ENCODE data around the gene CDKN1A. TPM values are rescaled to one million over a fixed set of nuclear protein-coding genes. Genes with fewer than 3 reads are reported as not detected.

CDKN1A gene
- total RNA-seq, 1 donor from 2014 or later: 353 TPM

DNA sequence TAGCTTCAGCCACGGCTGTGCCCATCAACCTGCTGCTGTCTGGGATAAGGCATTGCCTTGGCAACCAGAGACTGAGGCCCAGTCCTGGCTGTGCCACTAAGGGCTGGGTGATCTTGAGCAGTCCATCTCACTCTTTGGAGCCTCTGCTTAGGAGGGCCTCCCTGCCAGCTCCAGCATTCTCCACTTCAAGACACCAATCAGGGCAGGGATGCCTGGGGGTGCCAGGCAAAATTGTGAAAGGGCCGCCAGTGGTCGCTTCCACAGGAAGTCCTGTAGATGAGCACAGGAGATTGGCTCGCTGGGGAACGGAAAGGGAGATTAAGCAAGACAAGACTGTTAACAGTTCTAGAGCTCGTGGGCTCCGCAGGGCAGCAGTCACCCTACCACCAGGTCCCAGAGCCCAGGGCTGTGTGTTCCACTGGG lies 19.0 kb downstream of the CDKN1A start, which contains the start of gene RAB44:
RAB44 (plus strand) TSS at position 346 of the 423 bp plus-strand sequence. CDS start 6,410 bp downstream, outside the sequence.
- Histone ChIP-seq H3K27me3 (no peaks in the 10 kb centered on the region), H3K36me3 (no peaks in the 10 kb centered on the region), H3K9me3 (no peaks in the 10 kb centered on the region), H3K4me3 (no peak within 1 kb of the TSS), H3K4me1 (peaks cover under 1 to 2% of the 10 kb centered on the region in 2 donors), H3K27ac (no peak within 1 kb of the TSS)
- intact Hi-C loops (cut with DNase I): no loop called here
- TF ChIP-seq, protein P1, sequence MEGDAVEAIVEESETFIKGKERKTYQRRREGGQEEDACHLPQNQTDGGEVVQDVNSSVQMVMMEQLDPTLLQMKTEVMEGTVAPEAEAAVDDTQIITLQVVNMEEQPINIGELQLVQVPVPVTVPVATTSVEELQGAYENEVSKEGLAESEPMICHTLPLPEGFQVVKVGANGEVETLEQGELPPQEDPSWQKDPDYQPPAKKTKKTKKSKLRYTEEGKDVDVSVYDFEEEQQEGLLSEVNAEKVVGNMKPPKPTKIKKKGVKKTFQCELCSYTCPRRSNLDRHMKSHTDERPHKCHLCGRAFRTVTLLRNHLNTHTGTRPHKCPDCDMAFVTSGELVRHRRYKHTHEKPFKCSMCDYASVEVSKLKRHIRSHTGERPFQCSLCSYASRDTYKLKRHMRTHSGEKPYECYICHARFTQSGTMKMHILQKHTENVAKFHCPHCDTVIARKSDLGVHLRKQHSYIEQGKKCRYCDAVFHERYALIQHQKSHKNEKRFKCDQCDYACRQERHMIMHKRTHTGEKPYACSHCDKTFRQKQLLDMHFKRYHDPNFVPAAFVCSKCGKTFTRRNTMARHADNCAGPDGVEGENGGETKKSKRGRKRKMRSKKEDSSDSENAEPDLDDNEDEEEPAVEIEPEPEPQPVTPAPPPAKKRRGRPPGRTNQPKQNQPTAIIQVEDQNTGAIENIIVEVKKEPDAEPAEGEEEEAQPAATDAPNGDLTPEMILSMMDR (IDR thresholded peaks at IDR 0.05): no peak
- peak in 1 of 2 donors; percentile 59 for DNase-seq (ENCODE audit: low spot score in 2 of 2)

- intact Hi-C loops (cut with DNase I): no loop called here
- DNase-seq (ENCODE audit: low spot score in 2 of 2): peak in 1 of 2 donors; percentile 58
Measured at GRCh38 chr6:36698196-36698595, 19.7 kb downstream of the CDKN1A start.

GRCh38 chr6:36698871-36699271 lies 20.4 kb downstream of the CDKN1A start:
- intact Hi-C loops (cut with DNase I): no loop called here
- peak in 1 of 2 donors; percentile 19 for DNase-seq (ENCODE audit: low spot score in 2 of 2)
- no peaks in the 10 kb centered on the region for H3K27me3 ChIP-seq

More at GRCh38 chr6:36698196-36698595, 19.7 kb downstream of the CDKN1A start:
- Histone ChIP-seq H3K27me3 (no peaks in the 10 kb centered on the region), H3K4me3 (no peak overlapping the region), H3K4me1 (no peaks in the 10 kb centered on the region), H3K9me3 (no peaks in the 10 kb centered on the region), H3K27ac (no peak overlapping the region), H3K36me3 (no peaks in the 10 kb centered on the region)
- TF ChIP-seq, protein P1 (IDR thresholded peaks at IDR 0.05): no peak

GRCh38 chr6:36699348-36699747 lies 20.8 kb downstream of the CDKN1A start:
- H3K4me3 ChIP-seq: no peak overlapping the region
- intact Hi-C loops (cut with DNase I): no loop called here
- TF ChIP-seq, protein P1 (IDR thresholded peaks at IDR 0.05): no peak
- H3K4me1 ChIP-seq: no peaks in the 10 kb centered on the region
- no peaks in the 10 kb centered on the region for H3K36me3 ChIP-seq
- DNase-seq (ENCODE audit: low spot score in 2 of 2): peak in 1 of 2 donors; percentile 40
- H3K27me3 ChIP-seq: no peaks in the 10 kb centered on the region
- H3K9me3 ChIP-seq: no peaks in the 10 kb centered on the region
- no peak overlapping the region for H3K27ac ChIP-seq

More at GRCh38 chr6:36698871-36699271, 20.4 kb downstream of the CDKN1A start:
- Histone ChIP-seq H3K4me3 (no peak overlapping the region), H3K27ac (no peak overlapping the region), H3K9me3 (no peaks in the 10 kb centered on the region), H3K36me3 (no peaks in the 10 kb centered on the region), H3K4me1 (no peaks in the 10 kb centered on the region)
- TF ChIP-seq, protein P1 (IDR thresholded peaks at IDR 0.05): no peak

DNA sequence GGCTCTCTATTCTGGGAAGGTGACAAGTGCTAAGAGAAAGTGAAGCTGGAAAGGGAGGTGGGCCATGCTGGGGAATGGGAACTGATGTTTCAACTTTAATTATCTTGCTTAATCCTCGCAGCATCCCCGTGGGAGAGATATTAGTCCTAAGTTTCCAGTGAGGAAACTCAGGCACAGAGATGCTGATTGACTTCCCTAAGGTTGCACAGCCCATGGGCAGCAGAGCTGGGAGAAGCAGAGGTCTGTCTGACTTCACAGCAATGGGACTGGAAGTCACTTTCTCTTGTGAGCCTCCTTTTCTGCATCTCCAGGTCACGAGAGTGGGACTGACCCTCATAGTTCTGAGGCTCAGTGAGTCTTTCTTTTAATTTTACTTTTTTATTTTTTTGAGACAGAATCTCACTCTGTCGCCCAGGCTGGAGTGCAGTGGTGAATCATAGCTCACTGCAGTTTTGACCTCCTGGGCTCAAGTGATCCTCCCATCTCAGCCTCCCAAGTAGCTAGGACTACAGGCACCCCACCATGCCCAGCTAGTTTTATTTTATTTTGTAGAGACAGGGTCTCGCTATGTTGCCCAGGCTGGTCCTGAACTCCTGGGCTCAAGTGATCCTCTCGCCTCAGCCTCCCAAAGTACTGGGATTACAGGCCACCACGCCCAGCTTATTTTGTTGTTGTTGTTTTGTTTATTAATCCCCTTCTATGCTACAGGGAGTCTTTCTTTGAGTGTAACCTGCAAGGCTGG lies 21.7 kb downstream of the CDKN1A start:
- peak in 1 of 2 donors; percentile 27 for DNase-seq (ENCODE audit: low spot score in 2 of 2)
- intact Hi-C loops (cut with DNase I): no loop called here
- Histone ChIP-seq H3K9me3 (no peaks in the 10 kb centered on the region), H3K4me3 (no peak overlapping the region), H3K4me1 (no peaks in the 10 kb centered on the region), H3K36me3 (no peaks in the 10 kb centered on the region), H3K27ac (no peak overlapping the region), H3K27me3 (no peaks in the 10 kb centered on the region)
- TF ChIP-seq, protein P1 (IDR thresholded peaks at IDR 0.05): no peak
